Calu3 (cell line): Measurements from ENCODE around the gene KLK5. TPM values are rescaled to one million over a fixed set of nuclear protein-coding genes. Genes with fewer than 3 reads are reported as not detected.

Experiments used
- BruUV-seq: library from RNA; stranded (reverse); fragments of 400-500 nt; replicated peaks from 2 replicates; lab custom pipeline; 2021; lab: Mats Ljungman, UMichigan
- CTCF ChIA-PET: fragments of 300-600 bp; sonication (Branson Sonifier 250); formaldehyde crosslinking; loops from one replicate; lab custom pipeline; 2022; ENCODE audit warnings: antibody characterized with exemption; lab: Charles Lee
- DNase-seq: peaks from one replicate; pipeline ENCODE4 v3.0.0; 2022
- H3K27ac Mint-ChIP-seq: one replicate; pipeline ENCODE4 v1.8.0; 2022; ENCODE audit warnings: mixed read lengths; ENCODE audit not compliant: unreplicated experiment
- H3K27me3 Mint-ChIP-seq: one replicate; pipeline ENCODE4 v1.8.0; 2022; ENCODE audit warnings: mixed read lengths; ENCODE audit not compliant: unreplicated experiment
- H3K36me3 Mint-ChIP-seq: one replicate; pipeline ENCODE4 v1.8.0; 2022; ENCODE audit warnings: mild to moderate bottlenecking, moderate library complexity, mixed read lengths; ENCODE audit not compliant: insufficient read depth, unreplicated experiment
- H3K4me1 Mint-ChIP-seq: one replicate; pipeline ENCODE4 v1.8.0; 2022; ENCODE audit warnings: mild to moderate bottlenecking, low read depth, mixed read lengths; ENCODE audit not compliant: unreplicated experiment
- H3K4me3 Mint-ChIP-seq: one replicate; pipeline ENCODE4 v1.8.0; 2022; ENCODE audit warnings: mild to moderate bottlenecking, low read depth, moderate library complexity, mixed read lengths; ENCODE audit not compliant: unreplicated experiment
- H3K9me3 Mint-ChIP-seq: one replicate; pipeline ENCODE4 v1.8.0; 2022; ENCODE audit warnings: low read depth, mixed read lengths; ENCODE audit not compliant: unreplicated experiment
- intact Hi-C: fragments of 100-400 bp; cut with micrococcal nuclease; formaldehyde crosslinking; loops from one replicate; pipeline ENCODE4 v1.10.0; 2022; ENCODE audit not compliant: unreplicated experiment
- total RNA-seq: library from RNA; stranded (reverse); gene quantifications from 2 replicates; pipeline ENCODE4 v1.2.3, GENCODE V29; 2022
- TF ChIP-seq, protein P1 (sequence below): fragments of 200-600 bp; IDR thresholded peaks from one replicate; pipeline ENCODE4 v1.8.0; 2022; ENCODE audit warnings: antibody characterized with exemption; ENCODE audit not compliant: unreplicated experiment

KLK5 gene
- total RNA-seq, 1 experiment from 2014 or later, result 0.38 TPM

DNA sequence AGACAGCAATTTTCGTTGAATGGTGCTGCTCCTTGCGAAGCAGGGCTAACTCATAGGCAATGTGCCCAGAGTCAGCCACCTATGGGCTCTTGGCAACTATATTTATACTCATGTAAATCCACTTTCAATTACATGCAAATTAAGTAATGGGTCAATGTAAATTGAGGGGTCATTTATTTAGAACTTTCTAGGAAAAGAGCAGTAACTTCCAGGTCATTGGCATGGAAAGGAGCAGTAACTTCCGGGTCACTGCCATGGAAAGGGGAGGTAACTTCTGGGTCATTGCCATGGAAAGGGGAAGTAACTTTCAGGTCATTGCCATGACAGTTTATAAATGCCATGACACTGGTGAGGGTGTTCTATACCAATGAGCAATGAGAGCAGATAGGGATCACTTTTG is 53.3 kb downstream of the KLK5 start:
- TF ChIP-seq, protein P1, sequence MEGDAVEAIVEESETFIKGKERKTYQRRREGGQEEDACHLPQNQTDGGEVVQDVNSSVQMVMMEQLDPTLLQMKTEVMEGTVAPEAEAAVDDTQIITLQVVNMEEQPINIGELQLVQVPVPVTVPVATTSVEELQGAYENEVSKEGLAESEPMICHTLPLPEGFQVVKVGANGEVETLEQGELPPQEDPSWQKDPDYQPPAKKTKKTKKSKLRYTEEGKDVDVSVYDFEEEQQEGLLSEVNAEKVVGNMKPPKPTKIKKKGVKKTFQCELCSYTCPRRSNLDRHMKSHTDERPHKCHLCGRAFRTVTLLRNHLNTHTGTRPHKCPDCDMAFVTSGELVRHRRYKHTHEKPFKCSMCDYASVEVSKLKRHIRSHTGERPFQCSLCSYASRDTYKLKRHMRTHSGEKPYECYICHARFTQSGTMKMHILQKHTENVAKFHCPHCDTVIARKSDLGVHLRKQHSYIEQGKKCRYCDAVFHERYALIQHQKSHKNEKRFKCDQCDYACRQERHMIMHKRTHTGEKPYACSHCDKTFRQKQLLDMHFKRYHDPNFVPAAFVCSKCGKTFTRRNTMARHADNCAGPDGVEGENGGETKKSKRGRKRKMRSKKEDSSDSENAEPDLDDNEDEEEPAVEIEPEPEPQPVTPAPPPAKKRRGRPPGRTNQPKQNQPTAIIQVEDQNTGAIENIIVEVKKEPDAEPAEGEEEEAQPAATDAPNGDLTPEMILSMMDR, result no peak
- no peak for DNase-seq
- Mint-ChIP-seq H3K4me3 (no peak overlapping the region), H3K36me3 (peaks cover 8% of the 10 kb centered on the region), H3K27ac (no peak overlapping the region), H3K27me3 (peaks cover 35% of the 10 kb centered on the region), H3K9me3 (no peaks in the 10 kb centered on the region), H3K4me1 (peaks cover 21% of the 10 kb centered on the region)
- BruUV-seq, result no TSS peak
- intact Hi-C loops, result no loop called here
- CTCF ChIA-PET, result no interaction called here

DNA sequence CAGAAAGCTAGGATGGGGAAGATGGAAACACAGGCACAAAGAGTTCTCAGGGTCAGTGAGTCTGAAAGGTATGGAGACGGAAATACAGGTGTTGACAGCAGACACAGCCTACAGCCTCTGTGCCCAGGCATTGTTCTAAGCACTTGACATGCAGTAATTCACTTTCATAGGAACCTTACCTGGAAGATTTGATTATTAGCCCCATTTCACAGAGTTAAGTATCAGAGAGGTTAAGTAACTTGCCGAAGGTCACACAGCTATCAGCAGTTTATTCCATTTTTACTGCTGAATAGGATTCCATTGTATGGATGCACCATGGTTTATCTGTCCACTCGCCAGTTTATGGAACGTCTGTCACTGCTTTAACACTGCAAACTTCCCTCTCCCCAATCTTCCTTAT is 54.8 kb downstream of the KLK5 start:
- H3K36me3 Mint-ChIP-seq, result peaks cover 8% of the 10 kb centered on the region
- peaks cover 39% of the 10 kb centered on the region for H3K27me3 Mint-ChIP-seq
- H3K4me1 Mint-ChIP-seq, result peaks cover 21% of the 10 kb centered on the region
- CTCF ChIA-PET, result interaction anchor here (0.6 to 1.8 kb wide), 3 partner anchors 24 to 118 kb away, joined by 3 to 6 read pairs (median 3); no protein-coding TSS in a partner anchor
- TF ChIP-seq, protein P1, result no peak
- H3K9me3 Mint-ChIP-seq, result no peaks in the 10 kb centered on the region
- DNase-seq, result no peak
- no TSS peak for BruUV-seq
- no peak overlapping the region for H3K4me3 Mint-ChIP-seq
- intact Hi-C loops, result no loop called here
- peak overlapping the region; percentile 8 for H3K27ac Mint-ChIP-seq

DNA sequence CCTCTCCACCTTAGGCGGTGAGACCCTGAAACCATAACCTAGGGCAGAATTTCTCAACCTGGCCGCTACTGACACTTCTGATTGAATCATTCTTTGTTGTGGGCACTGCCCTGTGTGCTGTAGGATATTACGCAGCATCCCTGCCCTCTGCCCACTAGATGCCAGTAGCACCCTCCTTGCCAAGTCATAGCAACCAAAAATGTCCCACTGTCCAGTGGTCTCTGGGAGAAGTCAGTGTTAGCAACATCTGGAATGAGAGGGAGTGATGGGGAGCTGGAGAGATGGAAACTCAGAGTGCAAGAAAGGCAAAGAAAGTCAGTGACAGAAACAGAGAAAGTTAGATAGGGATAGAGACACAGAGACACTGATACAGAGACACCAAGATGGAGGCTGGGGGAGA is 55.2 kb downstream of the KLK5 start:
- no peak for DNase-seq
- H3K4me3 Mint-ChIP-seq, result no peak overlapping the region
- H3K27me3 Mint-ChIP-seq, result peaks cover 39% of the 10 kb centered on the region
- peaks cover 21% of the 10 kb centered on the region for H3K4me1 Mint-ChIP-seq
- peaks cover 8% of the 10 kb centered on the region for H3K36me3 Mint-ChIP-seq
- TF ChIP-seq, protein P1, result no peak
- intact Hi-C loops, result no loop called here
- H3K9me3 Mint-ChIP-seq, result no peaks in the 10 kb centered on the region
- BruUV-seq, result no TSS peak
- H3K27ac Mint-ChIP-seq, result peak overlapping the region; percentile 8
- CTCF ChIA-PET, result interaction anchor here (0.6 to 1.8 kb wide), 3 partner anchors 24 to 119 kb away, joined by 3 to 6 read pairs (median 3); no protein-coding TSS in a partner anchor

DNA sequence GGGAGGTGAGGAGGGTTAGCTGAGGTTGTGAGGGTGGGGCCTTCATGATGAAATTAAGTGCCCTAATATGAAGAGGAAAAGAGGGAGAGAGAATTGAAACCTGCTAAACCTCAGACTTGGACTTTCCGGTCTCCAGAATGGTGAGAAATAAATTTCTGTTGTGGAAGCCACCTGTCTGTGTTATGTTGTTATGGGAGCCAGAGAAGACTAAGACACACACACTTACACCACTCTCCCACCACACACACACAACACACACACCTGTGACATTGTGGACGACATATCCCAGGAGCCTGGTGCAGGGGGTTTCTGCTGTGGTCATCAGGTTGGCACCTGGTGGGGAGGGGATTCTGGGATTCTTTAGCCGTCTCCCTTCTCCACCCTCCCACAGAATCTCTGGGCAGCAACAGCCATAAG is 55.6 kb downstream of the KLK5 start:
- H3K4me1 Mint-ChIP-seq, result peaks cover 21% of the 10 kb centered on the region
- TF ChIP-seq, protein P1, result no peak
- peak overlapping the region; percentile 66 for H3K27ac Mint-ChIP-seq
- intact Hi-C loops, result no loop called here
- H3K36me3 Mint-ChIP-seq, result peaks cover 8% of the 10 kb centered on the region
- CTCF ChIA-PET, result interaction anchor here (1.1 to 1.3 kb wide), 2 partner anchors 25 kb away, joined by 3 to 8 read pairs; no protein-coding TSS in a partner anchor
- DNase-seq, result no peak
- BruUV-seq, result no TSS peak
- H3K27me3 Mint-ChIP-seq, result peaks cover 39% of the 10 kb centered on the region
- H3K9me3 Mint-ChIP-seq, result no peaks in the 10 kb centered on the region
- H3K4me3 Mint-ChIP-seq, result no peak overlapping the region
